ENCODE results near the gene NTRK2.

The NTRK2 gene

DNA sequence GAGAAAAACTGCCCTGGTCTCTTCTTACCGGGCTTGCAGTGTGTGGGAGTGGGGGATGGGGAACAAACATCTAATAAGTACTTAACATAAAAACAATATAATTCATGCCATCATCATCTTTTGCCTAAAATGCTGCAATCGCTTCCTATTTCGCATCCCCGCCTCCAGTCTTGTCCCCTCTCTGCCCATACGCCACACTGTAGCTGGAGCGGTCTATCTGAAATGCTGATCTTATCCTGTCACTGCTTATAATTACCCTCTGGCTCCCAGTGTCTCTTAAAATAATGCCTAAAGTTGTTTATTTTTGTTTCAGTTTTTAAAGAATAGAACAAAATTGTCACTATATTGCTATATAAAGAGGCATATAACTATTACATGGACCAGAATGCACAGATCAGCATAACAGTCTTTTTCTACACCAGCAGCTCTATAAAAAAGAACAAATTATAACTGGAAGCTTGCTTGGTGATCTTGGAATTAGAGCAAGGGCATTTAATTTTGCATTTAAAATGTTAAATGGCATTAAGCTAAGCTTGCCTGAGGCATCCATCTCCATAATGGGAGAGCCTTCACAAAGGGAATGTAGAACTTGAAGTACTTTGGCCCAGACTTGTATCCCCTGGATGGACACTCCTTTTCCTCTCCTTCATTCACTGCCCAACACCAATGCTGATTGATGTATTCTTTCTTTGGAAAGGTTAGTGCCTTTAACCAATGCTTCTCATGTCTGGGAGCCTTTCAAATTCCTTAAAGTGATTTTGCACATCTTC, 12.2 kb downstream of the NTRK2 start:
- no peak for DNase-seq (ENCODE audit: low spot score)
- FAIRE-seq = no peak

DNA sequence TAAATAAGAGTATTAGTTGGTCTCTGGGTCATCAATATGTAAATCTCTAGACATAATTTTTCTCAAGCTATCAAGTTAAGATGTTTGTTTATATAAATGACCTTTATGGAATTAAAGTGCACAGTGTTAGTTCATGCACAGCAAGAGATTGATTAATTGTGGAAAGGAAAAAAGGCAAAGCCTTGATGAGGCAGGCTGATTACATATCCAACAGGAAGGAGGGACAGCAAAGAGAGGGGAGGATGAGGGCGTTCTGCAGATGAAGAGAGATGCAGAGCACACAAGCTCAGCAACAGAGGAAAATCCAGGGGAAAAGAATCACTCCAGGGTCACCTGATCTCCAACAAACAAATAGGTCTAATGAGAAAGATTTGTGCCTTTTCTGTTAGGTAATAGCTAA, 16.5 kb downstream of the NTRK2 start:
- FAIRE-seq = no peak

DNA sequence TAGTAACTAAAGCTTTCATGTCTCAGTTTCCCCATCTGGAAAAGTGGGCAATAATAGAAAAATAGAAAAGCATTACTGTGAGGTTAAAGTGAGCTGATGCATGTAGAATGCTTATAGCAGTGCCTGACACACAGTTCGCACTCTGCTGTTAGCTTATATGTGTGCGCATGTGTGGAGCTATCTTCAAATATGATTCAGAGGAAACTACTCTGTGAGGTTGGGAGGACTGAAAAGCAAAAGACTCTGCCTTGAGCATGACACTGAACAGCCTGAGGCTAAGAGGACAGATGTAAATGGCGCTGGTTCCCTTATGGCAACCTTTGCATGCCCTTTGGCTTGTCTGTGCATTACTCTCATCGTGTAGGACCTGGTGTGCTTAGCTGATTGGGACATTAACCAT, 19.4 kb downstream of the NTRK2 start:
- DNase-seq (ENCODE audit: low spot score) = no peak
- FAIRE-seq = no peak

More for the DNA sequence above, 16.5 kb downstream of the NTRK2 start:
- no peak for DNase-seq (ENCODE audit: low spot score)

DNA sequence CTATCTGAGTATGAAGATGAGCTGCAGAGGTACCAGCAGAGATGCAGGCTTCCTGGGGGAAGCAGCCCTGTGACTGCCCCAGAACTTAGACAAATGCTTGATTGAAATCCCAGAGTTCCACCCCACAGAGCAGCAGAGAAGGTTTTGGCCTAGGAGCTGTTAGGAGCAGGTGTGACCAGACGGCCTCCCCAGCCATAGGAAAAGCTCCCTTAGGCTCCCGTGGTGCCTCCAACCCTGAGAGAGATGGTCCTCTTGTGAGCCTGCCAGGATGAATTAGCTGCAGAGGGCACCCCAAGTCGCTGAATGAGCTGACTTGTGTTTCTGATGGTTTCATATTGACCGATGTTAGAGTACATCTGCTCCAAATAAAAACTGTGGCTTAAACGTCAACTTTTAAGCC, 22.1 kb downstream of the NTRK2 start:
- DNase-seq (ENCODE audit: low spot score) (no peak), FAIRE-seq (no peak)

DNA sequence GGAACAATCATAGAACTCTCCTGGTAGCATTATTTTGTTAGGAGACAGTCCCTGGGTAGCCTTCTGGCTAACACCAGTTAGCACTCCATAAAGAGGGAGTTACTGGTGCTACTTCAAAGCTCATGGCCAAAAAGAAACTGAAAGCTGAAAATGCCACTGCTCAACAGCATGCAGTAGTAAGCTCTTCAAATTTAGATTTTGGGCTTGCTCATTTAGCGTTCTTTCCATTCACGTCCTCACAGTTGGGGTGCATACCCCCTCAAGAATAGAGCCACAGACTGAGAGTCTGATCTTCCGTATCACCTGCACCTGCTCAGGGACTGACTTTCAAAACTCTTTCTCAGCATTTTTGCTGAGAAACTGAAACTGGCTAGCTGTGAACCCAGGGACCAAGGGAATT, 24.7 kb downstream of the NTRK2 start:
- DNase-seq (ENCODE audit: low spot score) (no peak), FAIRE-seq (no peak)

DNA sequence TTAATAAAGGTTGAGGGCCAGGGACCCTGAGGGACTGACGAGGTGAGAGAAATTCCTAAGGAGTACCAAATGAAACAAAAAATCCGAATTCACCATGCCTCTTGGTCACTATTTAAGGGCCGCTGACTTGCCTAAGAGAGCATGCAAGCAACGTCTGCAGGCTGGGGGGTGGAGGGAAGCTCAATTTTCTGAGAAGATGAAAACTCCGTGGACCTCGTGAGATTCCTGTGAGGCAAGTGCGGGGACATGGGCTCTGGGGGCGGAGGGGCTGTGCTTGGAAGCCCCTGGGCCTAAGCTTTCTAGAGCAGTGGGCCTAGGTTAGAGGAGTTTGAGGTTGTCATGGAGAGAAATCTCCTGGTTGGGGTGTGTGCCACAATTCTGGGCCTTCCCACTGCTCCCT, 27.5 kb downstream of the NTRK2 start:
- DNase-seq (ENCODE audit: low spot score) (no peak), FAIRE-seq (no peak)

DNA sequence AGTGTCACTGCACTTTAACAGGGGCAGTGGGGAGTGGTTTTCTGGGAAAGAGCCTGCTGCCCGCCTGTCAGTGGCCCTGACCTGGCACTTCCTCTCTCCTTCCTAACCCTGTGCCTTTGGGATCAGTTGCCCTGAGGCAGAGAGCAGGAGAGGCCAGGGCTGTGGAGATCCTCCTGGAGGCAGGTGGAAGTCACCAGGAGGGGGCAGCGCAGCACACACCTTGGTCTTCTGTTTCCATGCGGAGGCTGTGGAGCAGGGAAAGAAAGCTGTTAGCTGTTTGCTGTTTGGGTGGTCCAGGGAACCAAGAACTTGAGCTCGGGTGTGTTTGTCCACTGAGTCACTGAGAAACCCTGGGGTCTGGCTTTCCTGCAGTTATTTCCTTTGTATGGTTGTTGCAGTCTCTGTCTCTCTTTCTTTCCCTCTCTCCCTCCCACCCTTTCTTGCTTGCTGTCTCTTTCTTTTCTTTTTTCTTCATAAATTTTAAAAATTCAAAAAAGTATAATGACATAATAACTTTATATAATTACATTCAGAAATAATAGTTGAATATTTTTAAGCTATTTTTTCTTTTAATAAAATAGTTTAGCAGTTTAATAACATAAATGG, 28.1 kb downstream of the NTRK2 start:
- DNase-seq (ENCODE audit: low spot score) (peak; percentile 72), FAIRE-seq (no peak)

DNA sequence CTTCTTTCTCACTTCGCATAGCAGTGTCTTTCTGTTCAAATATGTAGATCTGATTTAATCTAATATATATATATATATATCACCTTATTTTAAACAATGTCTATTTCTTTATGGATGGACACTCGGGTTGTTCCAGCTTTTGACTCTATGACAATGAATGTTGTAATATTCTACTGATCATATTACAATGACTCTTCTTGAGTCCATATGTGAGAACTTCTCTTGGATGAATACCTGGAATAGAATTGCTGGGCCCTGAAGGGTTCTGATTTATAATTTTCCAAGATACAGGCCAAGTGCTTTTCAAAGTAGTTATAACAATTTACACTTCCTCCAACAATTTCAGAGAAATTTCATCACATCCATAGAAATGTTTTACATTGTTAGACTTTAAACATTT, 28.8 kb downstream of the NTRK2 start:
- FAIRE-seq = no peak

DNA sequence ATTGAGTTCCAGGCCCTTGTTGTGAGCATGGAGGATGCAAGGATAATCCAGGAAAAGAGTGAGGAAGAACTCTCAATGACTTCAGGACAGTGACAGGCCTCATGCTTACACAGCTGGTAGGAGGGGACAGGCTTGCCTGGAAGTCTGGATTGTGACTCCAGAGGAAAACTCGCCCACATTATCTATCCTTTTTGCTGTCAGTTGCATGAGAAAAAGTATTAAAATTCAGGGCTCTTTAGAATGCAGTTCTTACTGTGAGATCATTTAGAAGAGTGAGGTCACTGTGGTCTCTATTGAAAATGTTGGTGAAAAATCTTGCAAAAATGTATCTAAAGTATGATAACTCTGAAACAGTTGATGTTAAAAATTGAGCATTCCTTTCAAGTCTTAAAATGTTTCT, 30.5 kb downstream of the NTRK2 start:
- FAIRE-seq = no peak
- no peak for DNase-seq (ENCODE audit: low spot score)

More for the DNA sequence above, 28.8 kb downstream of the NTRK2 start:
- no peak for DNase-seq (ENCODE audit: low spot score)

DNA sequence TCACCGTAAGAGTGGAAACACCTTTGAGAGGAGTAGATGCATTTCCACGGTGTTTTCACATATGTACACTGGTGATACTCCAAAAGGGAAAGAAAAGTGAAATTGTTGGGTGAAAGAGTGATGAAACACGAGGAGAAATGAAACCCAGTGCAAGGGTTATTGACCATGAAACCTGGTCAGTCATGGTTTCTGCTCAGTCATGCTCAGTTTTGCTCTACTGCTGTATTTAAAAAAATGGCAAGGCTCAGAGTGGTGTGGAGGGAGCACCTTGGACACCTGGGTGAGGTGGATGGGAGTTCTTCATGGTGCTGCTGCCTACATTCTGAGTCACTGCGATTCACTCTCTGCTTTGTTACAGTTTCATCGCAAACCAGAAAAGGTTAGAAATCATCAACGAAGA, 32.3 kb downstream of the NTRK2 start:
- no peak for FAIRE-seq
- DNase-seq (ENCODE audit: low spot score) = no peak

DNA sequence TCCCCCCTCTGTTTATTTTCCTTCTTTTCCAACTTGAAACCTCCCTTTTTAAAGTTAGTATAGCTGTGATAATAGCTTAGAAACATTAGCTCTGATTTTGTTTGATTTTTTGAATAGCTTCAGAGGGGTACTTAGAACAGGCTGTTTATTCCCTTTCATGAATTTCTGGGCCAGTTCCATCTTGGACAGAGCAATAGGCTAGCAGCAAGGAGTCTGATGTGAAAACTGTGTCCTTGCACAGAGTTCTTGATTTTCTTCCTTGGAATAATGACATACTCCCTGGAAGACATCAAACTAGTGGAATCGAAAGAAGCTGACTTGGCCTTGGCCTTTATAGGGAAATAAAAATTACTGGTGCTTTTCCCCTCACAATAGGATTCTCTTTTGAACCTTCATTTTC, 32.9 kb downstream of the NTRK2 start:
- FAIRE-seq (no peak), DNase-seq (ENCODE audit: low spot score) (no peak)

DNA sequence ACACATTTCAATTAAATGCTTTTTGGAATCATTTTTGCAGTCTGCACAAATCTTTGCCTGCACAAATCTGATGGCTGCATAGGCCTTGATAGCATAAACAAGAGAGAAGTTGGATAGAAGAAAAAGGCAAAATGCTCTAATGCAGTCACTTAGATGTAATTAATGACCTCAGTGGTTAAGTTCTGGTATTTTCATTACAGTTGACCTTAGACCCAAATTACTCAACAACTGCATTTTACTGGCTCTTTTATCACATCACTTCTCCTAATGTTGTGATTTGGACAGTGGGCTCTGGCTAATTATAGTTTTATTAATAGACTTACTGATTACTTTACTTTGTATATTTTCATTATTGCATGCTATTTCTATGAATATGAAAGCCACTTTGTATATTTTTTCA, 34.3 kb downstream of the NTRK2 start:
- FAIRE-seq (no peak), DNase-seq (ENCODE audit: low spot score) (no peak)

DNA sequence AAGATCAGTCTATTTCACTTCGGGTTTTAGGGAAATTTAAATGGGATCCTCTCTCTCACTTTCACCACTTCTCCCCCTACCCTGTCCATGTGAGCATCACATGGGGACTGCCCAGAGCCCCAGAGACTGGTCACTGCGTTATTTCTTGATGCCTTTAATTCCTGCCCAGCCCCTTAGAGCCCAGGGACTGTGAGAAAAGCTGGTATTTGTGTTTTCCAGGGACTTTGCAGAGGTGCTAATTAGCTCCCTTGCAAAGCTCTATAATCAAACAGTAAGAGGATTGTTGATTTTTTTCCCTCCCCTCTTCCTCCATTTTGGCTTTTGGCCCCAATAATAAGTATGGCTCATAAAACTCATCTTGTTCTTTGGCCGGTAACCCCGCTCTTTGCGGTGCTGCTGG, 35.6 kb downstream of the NTRK2 start:
- DNase-seq (ENCODE audit: low spot score) = no peak
- no peak for FAIRE-seq

DNA sequence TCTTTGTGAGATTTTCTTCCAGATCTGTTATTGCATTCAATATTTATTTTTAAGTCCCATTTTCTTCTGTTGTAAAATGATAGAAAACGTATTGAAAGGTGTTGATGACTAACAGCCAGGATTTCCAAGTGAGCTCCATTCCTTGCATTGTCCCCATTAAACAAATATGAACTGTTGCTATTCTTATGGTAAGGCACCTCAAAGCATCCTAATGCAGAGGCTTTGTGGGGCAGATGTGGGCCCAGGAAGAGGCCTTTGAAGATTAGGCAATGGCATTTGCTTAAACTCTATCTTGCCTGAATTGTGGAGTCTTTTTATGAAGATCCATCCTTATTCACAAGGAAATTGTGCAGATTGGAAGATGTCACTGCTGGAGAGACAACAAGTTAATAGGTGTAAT, 38.9 kb downstream of the NTRK2 start:
- FAIRE-seq (no peak), DNase-seq (ENCODE audit: low spot score) (no peak)

DNA sequence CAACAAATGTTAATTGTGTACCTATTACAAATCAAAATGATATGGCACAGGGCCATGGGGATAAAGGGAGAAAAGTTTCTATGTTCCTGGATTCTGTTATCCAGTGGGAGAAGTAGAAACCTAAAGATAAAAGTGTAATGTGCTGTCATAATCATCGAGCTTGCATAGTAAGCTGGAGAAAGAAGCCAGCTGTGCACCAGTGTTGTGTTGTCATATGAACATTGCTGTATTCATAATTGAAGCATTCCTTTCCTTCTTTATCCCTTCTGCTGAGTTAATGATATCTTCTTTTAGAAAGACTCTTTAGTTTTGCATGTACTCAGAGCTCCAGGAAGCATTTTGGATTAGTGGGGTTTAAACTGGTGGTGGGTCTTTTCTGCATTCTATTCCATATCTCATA, 39.5 kb downstream of the NTRK2 start:
- FAIRE-seq (no peak), DNase-seq (ENCODE audit: low spot score) (no peak)

DNA sequence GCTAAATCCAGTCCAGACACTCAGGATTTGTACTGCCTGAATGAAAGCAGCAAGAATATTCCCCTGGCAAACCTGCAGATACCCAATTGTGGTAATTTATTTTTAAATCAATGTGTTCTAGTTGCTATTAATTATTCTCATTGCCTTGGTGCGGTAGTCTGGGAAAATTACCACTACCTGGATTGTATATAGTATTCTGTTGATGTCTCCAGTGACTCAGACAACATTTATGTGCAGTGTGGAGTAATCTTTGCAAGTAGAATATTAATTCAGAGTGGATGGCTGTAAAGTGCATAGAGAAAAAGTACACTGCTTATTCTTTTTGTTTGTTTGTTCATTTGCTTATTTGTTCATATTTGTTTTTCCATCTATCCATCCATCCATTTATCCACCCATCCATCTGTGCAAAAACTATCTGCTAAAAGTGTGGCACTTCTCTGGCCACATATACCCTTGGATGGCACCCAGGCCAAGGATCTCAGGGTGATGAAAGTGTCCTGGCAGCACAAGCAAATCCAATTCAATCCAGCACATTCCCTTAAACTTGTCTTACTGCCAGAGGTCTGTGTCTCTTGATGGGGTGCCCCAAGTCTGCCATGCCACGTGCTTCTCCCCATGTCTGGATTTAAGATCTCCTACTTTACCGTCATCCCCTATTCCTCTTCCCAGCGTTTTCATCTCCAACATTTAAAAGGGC, 41.3 kb downstream of the NTRK2 start:
- DNase-seq (ENCODE audit: low spot score) = no peak
- no peak for FAIRE-seq

DNA sequence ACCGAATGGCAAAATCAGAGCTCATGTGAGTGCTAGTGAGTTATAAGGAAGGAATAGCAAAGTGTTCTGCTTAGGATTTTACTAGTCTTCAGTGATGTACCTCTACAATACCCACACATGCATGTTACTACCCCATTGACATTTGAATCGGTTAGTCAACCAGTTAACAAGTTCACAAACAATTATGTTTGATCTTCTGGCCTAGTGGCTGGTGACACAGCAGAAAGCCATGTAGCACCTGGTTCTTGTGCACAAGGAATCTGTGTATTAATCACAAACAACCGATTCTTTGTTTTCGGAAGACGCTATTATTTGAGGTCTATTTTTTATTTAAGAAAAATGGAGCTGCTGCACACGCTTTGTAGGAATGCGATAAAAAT, 41.9 kb downstream of the NTRK2 start:
- DNase-seq (ENCODE audit: low spot score) = peak; percentile 41
- no peak for FAIRE-seq

DNA sequence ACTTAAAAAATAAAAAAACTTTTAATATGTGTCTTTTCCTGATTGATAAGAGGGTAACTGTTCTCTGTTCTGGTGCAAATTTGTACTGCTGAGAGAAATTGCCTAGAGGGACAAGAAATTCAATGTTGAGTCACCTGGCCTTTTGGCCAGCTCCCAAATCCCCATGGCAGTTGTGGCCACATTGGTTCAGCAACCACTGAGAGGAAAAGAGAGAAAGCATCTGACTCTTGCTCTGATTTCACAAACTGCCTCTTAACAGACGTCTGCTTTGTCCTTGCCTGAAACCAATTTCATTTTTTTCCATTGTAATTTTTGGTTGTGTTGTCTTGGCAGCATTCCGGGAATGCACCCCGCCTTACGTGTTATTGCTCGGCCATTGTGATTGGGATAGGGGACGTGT, 42.4 kb downstream of the NTRK2 start:
- FAIRE-seq (no peak), DNase-seq (ENCODE audit: low spot score) (peak; percentile 68)

DNA sequence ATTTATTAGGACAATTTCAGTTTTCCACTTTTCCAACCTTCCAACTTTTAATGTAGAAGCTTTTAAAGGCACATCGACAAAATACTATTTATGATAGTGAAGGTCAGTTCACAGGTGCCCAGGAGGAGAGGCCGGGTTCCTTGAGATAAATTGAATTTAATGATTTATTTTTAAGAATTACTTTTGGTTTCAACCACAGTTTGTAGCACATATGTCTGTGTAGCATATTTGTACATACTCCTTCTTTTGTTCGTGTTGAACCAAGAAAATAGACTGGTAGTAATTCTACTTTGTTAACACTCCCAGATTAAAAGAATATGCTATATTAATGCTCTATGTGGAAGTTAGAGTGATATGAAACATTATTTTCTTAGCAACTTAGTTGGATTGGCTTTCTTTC, 46.7 kb downstream of the NTRK2 start:
- DNase-seq (ENCODE audit: low spot score) (no peak), FAIRE-seq (no peak)

DNA sequence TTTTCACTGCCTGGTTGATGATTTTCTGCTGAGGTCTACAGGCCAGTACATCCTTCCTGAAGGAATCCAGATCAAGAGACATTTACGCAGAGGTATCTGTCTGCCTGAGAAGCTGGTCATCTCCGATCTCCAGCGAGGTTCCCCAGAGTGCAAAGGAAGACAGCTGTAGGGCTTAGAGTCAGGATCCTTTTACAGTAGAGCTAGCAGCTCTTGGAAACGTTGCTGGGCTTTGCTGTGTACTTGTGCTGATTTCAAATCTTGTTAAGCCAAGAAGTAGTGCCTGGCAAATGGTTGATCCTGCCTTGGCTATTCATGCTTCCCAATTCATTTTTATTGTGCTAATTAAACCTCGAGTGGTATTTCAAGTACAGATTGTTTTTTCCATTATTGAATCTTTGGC, 48.9 kb downstream of the NTRK2 start:
- FAIRE-seq = no peak

DNA sequence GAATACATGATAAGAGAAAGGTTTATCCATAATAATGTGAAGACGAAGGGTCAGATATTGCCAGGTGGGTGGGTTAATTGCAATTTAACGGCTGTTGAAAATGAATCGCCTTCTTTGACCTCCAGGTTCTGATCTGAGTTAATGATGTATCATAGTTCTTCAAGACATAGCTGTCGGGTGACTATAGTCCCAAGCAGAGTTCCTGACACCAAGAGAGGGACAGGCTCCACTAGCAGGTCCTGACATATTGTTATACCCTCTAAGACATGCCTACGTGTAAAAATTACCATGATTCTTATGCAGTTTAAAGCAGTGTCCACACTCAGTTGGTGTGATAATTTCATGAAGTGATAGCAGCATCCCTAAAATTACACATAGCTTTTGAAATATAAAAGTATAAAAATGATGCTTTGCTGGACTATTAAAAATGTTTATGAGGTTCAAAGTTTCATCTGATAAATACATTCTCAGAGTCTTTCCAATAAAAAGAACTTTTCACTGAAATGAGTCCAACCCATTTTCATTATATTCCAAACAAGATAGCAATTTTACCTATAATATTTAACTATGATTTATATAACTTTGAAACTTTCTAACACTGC, 53.0 kb downstream of the NTRK2 start:
- FAIRE-seq (no peak), DNase-seq (ENCODE audit: low spot score) (no peak)

More for the DNA sequence above, 48.9 kb downstream of the NTRK2 start:
- DNase-seq (ENCODE audit: low spot score) = no peak

DNA sequence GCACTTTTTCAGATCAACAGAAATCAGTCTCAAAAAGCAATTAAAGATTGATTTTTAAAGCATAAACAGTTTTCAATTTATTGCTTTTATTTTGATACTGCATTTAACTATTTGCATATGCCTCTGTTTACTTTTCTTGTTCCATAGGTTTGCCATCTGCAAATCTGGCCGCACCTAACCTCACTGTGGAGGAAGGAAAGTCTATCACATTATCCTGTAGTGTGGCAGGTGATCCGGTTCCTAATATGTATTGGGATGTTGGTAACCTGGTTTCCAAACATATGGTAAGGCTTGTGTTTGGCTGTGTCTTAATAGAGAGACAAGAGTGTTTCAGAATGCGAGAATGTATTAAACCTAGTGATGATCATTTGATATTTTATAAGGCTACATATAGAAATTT, 53.9 kb downstream of the NTRK2 start:
- FAIRE-seq (no peak), DNase-seq (ENCODE audit: low spot score) (no peak)

Data from urothelium cell line (cell line).